BLaER1 treated with 17β-estradiol and CSF1 and Interleukin-3, amounts not matched to agents 10 nM and 100 nM (cell line): Measurements from ENCODE around the gene RIPK4.

ENCODE experiments used
- H3K27ac ChIP-seq, 11 experiments: shearing (Covaris generic); formaldehyde crosslinking; 2 replicates each; pipeline ENCODE4 v1.8.1; 2022
- H3K27me3 ChIP-seq, 11 experiments: shearing (Covaris generic); formaldehyde crosslinking; 2 replicates each; pipeline ENCODE4 v1.8.1; 2022
- H3K36me3 ChIP-seq, 11 experiments: shearing (Covaris generic); formaldehyde crosslinking; 2 replicates each; pipeline ENCODE4 v1.8.1; 2022
- H3K4me1 ChIP-seq, 10 experiments: shearing (Covaris generic); formaldehyde crosslinking; 2 replicates each; pipeline ENCODE4 v1.8.1; 2022
- H3K4me2 ChIP-seq, 11 experiments: shearing (Covaris generic); formaldehyde crosslinking; 2 replicates each; pipeline ENCODE4 v1.8.1; 2022
- H3K4me3 ChIP-seq, 10 experiments: shearing (Covaris generic); formaldehyde crosslinking; 2 replicates each; pipeline ENCODE4 v1.8.1; 2022
- H3K9ac ChIP-seq, 11 experiments: shearing (Covaris generic); formaldehyde crosslinking; 2 replicates each; pipeline ENCODE4 v1.8.1; 2022
- H3K9me3 ChIP-seq, 11 experiments: shearing (Covaris generic); formaldehyde crosslinking; replicated peaks in 1 of 11; 2 replicates each; pipeline ENCODE4 v1.8.1; 2022
- H4K20me1 ChIP-seq, 11 experiments: shearing (Covaris generic); formaldehyde crosslinking; 2 replicates each; pipeline ENCODE4 v1.8.1; 2022
- Cebpa-rat ChIP-seq, 11 experiments: shearing (Covaris generic); IDR thresholded peaks; 2 replicates each; pipeline ENCODE4 v1.8.1; 2022

The RIPK4 gene

GRCh38 chr21:41762753-41763152, 4.1 kb downstream of the RIPK4 start:
- Histone ChIP-seq H3K4me2 (no peak overlapping the region), H3K27ac (no peak overlapping the region), H3K27me3 (peaks cover 77 to 86% (median 82%) of the 10 kb centered on the region in 11 experiments), H3K4me3 (no peak overlapping the region), H3K9ac (no peak overlapping the region), H4K20me1 (peaks cover 0 to 20% (median under 1%) of the 10 kb centered on the region in 11 experiments; a peak in 7 of 22 replicates), H3K9me3 (peaks cover 0 to 15% (median 11%) of the 10 kb centered on the region in 11 experiments; a peak in 14 of 22 replicates), H3K36me3 (no peaks in the 10 kb centered on the region), H3K4me1 (peaks cover 1 to 20% (median 6%) of the 10 kb centered on the region in 10 experiments)
- TF ChIP-seq Cebpa-rat (IDR thresholded peaks at IDR 0.05), result no peak

DNA sequence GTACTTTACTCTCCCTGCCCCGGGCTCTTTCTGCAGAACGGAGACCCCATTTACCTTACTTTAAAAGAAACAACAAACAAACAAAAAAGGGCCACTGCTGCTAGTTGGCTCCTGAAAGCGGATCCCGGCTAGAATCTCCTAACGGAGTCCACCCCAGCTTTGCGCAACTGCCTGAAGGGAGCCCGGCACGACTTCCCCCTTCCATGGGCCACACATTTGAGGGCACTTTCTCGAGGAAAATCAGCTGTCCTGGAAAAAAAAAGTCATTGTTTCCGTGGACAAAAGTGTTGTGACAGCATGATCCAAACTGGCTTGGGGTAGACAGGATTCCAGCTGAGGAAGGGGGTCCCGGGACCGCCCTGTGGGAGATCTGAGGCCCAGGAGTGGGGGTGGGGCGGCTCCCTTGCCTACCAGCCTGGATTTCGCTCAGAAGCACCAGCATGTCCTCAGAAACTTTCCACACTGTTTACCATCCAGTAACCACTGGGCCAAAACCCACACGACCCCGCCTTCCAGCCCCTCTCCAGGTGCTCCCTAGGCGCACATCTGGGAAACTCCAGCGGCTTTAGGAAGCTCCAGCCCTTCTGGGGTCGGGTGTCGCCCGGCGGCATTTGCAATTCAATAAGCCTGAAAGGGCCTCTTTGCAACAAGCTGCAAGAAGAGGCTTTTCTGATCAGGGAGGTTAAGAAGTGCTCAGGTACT, 4.8 kb downstream of the RIPK4 start:
- Histone ChIP-seq H3K27ac (no peak overlapping the region), H3K9ac (no peak overlapping the region), H3K9me3 (peaks cover 0 to 14% (median 11%) of the 10 kb centered on the region in 11 experiments; a peak in 14 of 22 replicates), H3K4me1 (peaks cover 0 to 18% (median 0%) of the 10 kb centered on the region in 10 experiments; a peak in 9 of 20 replicates), H3K27me3 (peaks cover 70 to 80% (median 75%) of the 10 kb centered on the region in 11 experiments), H3K4me2 (peak overlapping the region in 4 of 11 experiments; percentile 9 to 75 (median 64); a peak in 7 of 22 replicates), H3K4me3 (no peak overlapping the region), H4K20me1 (peaks cover 0 to 17% (median 0%) of the 10 kb centered on the region in 11 experiments; a peak in 5 of 22 replicates), H3K36me3 (no peaks in the 10 kb centered on the region)
- TF ChIP-seq Cebpa-rat (IDR thresholded peaks at IDR 0.05), result no peak

- no peak overlapping the region for H3K9ac ChIP-seq
- H3K4me1 ChIP-seq, result peaks cover 0 to 18% (median 0%) of the 10 kb centered on the region in 10 experiments; a peak in 9 of 20 replicates
- peaks cover 63 to 73% (median 68%) of the 10 kb centered on the region in 11 experiments for H3K27me3 ChIP-seq
Measured at GRCh38 chr21:41761211-41761933, 5.5 kb downstream of the RIPK4 start.

DNA sequence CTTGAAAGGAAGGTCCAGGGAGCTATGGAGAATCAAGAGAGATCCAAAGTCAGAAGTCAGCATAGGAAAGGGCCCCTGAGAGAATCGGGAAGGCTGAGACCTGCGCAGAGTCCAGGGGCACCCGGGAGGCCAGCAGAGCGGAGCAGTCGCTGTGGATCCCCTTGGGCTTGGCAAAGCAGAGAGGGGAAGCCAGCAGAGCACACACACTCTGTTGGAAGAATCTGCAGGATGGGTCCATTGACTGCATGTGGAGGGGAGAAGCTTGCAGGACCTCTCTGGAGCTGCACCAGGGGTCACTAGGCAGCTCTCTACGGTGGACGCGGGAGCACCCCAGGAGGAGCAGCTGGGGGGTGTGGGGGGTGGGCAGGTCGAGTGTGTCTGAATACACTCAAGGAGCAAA, 6.4 kb downstream of the RIPK4 start:
- H3K4me2 ChIP-seq, result peak overlapping the region in 3 of 11 experiments; percentile 55 to 75 (median 74); a peak in 2 of 22 replicates
- peaks cover 54 to 63% (median 58%) of the 10 kb centered on the region in 11 experiments for H3K27me3 ChIP-seq
- peaks cover 0 to 10% (median 0%) of the 10 kb centered on the region in 11 experiments; a peak in 3 of 22 replicates for H4K20me1 ChIP-seq
- no peaks in the 10 kb centered on the region for H3K9me3 ChIP-seq
- no peak overlapping the region for H3K4me3 ChIP-seq
- no peak overlapping the region for H3K27ac ChIP-seq
- no peak for TF ChIP-seq Cebpa-rat (IDR thresholded peaks at IDR 0.05)
- no peaks in the 10 kb centered on the region for H3K36me3 ChIP-seq
- H3K4me1 ChIP-seq, result peaks cover 4 to 18% (median 7%) of the 10 kb centered on the region in 10 experiments; a peak in 19 of 20 replicates
- no peak overlapping the region for H3K9ac ChIP-seq

More at GRCh38 chr21:41761211-41761933, 5.5 kb downstream of the RIPK4 start:
- no peak for TF ChIP-seq Cebpa-rat (IDR thresholded peaks at IDR 0.05)
- H3K9me3 ChIP-seq, result peaks cover 0 to 7% (median 6%) of the 10 kb centered on the region in 11 experiments; a peak in 9 of 22 replicates
- peak overlapping the region in 4 of 11 experiments; percentile 10 to 75 (median 64); a peak in 7 of 22 replicates for H3K4me2 ChIP-seq
- no peak overlapping the region for H3K27ac ChIP-seq
- no peaks in the 10 kb centered on the region for H3K36me3 ChIP-seq
- peaks cover 0 to 14% (median 0%) of the 10 kb centered on the region in 11 experiments; a peak in 5 of 22 replicates for H4K20me1 ChIP-seq
- no peak overlapping the region for H3K4me3 ChIP-seq

DNA sequence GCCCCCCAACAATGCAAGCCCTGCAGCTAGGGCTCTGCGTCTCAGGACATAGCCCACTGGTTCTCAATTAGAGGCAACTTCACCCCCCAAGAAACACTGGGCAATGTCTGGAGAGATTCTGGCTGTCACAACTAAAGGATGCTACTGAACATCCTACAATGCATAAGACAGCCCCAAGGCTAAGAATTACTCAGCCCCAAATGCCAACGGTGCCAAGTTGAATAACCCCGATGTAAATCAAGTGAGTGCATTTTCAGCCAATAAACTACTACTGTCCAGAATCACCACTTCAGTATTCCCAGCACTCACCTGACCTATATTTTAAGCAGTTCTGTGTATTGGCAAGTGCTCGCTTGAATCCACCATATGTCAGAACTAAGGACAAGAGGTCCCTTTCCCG, 6.9 kb downstream of the RIPK4 start:
- Histone ChIP-seq H3K9ac (no peak overlapping the region), H3K4me1 (peaks cover 9 to 22% (median 12%) of the 10 kb centered on the region in 10 experiments), H3K4me3 (no peak overlapping the region), H4K20me1 (peaks cover 0 to 10% (median 0%) of the 10 kb centered on the region in 11 experiments; a peak in 2 of 22 replicates), H3K27ac (no peak overlapping the region), H3K4me2 (no peak overlapping the region), H3K27me3 (peaks cover 49 to 58% (median 54%) of the 10 kb centered on the region in 11 experiments), H3K9me3 (no peaks in the 10 kb centered on the region), H3K36me3 (no peaks in the 10 kb centered on the region)
- TF ChIP-seq Cebpa-rat (IDR thresholded peaks at IDR 0.05), result no peak

GRCh38 chr21:41759214-41759840, 7.5 kb downstream of the RIPK4 start:
- TF ChIP-seq Cebpa-rat (IDR thresholded peaks at IDR 0.05), result no peak
- no peaks in the 10 kb centered on the region for H3K9me3 ChIP-seq
- H3K9ac ChIP-seq, result no peak overlapping the region
- H3K4me1 ChIP-seq, result peaks cover 12 to 28% (median 18%) of the 10 kb centered on the region in 10 experiments
- no peak overlapping the region for H3K4me3 ChIP-seq
- peaks cover 43 to 52% (median 48%) of the 10 kb centered on the region in 11 experiments for H3K27me3 ChIP-seq
- H4K20me1 ChIP-seq, result peaks cover 0 to 8% (median 0%) of the 10 kb centered on the region in 11 experiments; a peak in 2 of 22 replicates
- H3K36me3 ChIP-seq, result no peaks in the 10 kb centered on the region
- H3K4me2 ChIP-seq, result no peak overlapping the region
- H3K27ac ChIP-seq, result no peak overlapping the region

GRCh38 chr21:41758550-41758949, 8.3 kb downstream of the RIPK4 start:
- Histone ChIP-seq H3K27ac (no peak overlapping the region), H3K27me3 (peaks cover 35 to 44% (median 40%) of the 10 kb centered on the region in 11 experiments)

GRCh38 chr21:41755934-41756773, 10.7 kb downstream of the RIPK4 start:
- H3K27me3 ChIP-seq, result peaks cover 11 to 20% (median 16%) of the 10 kb centered on the region in 11 experiments
- H3K4me2 ChIP-seq, result peak overlapping the region in 6 of 11 experiments; percentile 63 to 79 (median 72); a peak in 9 of 22 replicates
- peaks cover 19 to 40% (median 34%) of the 10 kb centered on the region in 10 experiments for H3K4me1 ChIP-seq

More at GRCh38 chr21:41758550-41758949, 8.3 kb downstream of the RIPK4 start:
- H4K20me1 ChIP-seq, result peaks cover 0 to 7% (median 0%) of the 10 kb centered on the region in 11 experiments; a peak in 2 of 22 replicates
- TF ChIP-seq Cebpa-rat (IDR thresholded peaks at IDR 0.05), result no peak
- no peaks in the 10 kb centered on the region for H3K9me3 ChIP-seq
- no peak overlapping the region for H3K4me3 ChIP-seq
- H3K4me2 ChIP-seq, result no peak overlapping the region
- H3K4me1 ChIP-seq, result peaks cover 12 to 32% (median 22%) of the 10 kb centered on the region in 10 experiments
- no peak overlapping the region for H3K9ac ChIP-seq
- H3K36me3 ChIP-seq, result no peaks in the 10 kb centered on the region

More at GRCh38 chr21:41755934-41756773, 10.7 kb downstream of the RIPK4 start:
- H3K36me3 ChIP-seq, result no peaks in the 10 kb centered on the region
- no peaks in the 10 kb centered on the region for H3K9me3 ChIP-seq
- no peak for TF ChIP-seq Cebpa-rat (IDR thresholded peaks at IDR 0.05)
- H3K4me3 ChIP-seq, result no peak overlapping the region
- H3K27ac ChIP-seq, result no peak overlapping the region
- no peak overlapping the region for H3K9ac ChIP-seq
- no peaks in the 10 kb centered on the region for H4K20me1 ChIP-seq
